Daoy (cell line): ENCODE data around the gene MIA2. TPM values are rescaled to one million over a fixed set of nuclear protein-coding genes. Genes with fewer than 3 reads are reported as not detected.
"Not testable (repeated sequence)": the region's sequence is repeated elsewhere in the genome, so short reads cannot be mapped to it uniquely, and the experiment has no call there.

Experiments used
- DNase-seq: peaks from one replicate; pipeline ENCODE4 v3.0.0-alpha.2; 2015; ENCODE audit warnings: low read depth
- total RNA-seq: library from RNA; depleted of rRNA; stranded (reverse); fragments of >200 nt; shearing (Covaris generic); gene quantifications from 2 replicates; pipeline ENCODE4 v1.2.3, GENCODE V29; 2014

MIA2 gene
- total RNA-seq, 1 experiment from 2014 or later, result 19.1 TPM

DNA sequence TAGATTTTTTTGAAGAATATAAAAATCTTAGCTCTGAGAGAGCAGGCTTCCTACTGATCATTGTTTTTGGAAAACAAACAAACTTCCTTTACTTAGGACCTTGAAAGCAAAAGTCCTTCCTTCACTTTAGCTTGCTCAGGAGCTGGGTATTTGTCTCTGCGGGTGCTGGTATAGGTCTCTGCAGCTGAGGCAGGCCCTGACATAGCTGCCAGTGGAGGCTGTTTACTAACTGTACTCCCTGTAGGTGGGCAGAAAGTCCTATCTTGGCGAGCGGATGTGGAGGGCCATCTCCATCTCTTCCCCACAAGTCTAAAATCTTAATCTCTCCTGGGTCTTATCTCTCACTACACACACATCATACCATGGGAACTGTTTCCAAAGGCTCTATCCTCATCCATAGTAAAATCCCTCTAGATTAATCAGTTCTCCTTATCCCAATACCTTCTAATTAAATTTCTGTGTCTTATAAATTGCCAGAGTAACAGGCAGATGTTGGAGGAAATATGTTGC, 4.1 kb upstream of the MIA2 start:
- DNase-seq, result no peak

DNA sequence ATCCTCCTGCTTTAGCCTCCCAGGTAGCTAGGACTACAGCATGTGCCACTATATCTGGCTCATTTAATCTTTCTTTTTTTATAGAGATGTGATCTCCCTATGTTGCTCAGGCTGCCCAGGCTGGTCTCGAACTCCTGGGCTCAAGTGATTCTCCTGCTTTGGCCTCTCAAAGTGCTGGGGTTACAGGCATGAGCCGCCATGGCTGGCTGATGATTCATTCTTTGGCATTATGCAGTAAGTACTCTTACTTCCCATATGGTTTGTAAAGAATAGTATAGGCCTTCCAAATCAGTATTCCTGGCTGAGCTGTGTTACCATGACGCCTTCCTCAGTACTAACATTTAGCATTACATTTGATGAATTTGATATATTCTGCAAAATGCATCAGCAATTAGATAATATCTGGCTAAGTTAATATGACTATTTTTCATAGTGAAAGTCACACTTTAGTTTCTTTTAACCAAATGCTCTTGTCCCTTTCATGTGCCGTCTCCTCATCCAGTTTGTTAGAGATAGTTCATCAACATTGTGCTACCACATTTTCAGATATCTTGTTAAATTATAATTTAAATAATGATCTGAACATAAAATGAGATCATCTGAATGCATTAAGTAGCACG, 3.2 kb upstream of the MIA2 start:
- peak; percentile 23 for DNase-seq

DNA sequence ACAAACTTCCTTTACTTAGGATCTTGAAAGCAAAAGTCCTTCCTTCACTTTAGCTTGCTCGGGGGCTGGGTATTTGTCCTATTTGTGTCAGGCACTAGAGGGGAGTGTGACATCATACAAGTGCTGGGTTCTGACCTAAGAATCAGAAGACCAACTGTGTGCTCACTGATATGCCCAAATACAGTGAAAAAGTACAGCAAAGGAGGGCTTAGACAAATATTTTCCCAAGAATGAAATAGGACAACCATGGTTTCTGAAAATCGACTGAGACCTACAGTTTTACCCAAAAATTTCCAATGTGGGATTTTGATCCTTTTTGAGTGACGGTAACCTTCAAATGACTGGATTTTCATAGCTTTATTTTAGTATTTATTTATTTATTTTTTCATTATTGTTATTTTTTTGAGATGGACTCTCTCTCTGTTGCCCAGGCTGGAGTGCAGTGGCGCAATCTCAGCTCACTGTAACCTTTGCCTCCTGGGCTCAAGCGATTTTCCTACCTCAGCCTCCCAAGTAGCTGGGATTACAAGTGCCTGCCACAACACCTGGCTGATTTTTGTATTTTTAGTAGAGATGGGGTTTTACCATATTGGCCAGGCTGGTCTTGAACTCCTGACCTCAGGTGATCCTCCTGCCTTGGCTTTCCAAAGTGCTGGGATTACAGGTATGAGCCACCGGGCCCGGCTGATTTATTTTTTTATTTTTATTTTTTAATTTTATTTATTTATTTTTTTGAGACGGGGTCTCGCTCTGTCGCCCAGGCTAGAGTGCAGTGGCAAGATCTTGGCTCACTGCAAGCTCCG, 1.8 kb upstream of the MIA2 start:
- peak; percentile 37 for DNase-seq

DNA sequence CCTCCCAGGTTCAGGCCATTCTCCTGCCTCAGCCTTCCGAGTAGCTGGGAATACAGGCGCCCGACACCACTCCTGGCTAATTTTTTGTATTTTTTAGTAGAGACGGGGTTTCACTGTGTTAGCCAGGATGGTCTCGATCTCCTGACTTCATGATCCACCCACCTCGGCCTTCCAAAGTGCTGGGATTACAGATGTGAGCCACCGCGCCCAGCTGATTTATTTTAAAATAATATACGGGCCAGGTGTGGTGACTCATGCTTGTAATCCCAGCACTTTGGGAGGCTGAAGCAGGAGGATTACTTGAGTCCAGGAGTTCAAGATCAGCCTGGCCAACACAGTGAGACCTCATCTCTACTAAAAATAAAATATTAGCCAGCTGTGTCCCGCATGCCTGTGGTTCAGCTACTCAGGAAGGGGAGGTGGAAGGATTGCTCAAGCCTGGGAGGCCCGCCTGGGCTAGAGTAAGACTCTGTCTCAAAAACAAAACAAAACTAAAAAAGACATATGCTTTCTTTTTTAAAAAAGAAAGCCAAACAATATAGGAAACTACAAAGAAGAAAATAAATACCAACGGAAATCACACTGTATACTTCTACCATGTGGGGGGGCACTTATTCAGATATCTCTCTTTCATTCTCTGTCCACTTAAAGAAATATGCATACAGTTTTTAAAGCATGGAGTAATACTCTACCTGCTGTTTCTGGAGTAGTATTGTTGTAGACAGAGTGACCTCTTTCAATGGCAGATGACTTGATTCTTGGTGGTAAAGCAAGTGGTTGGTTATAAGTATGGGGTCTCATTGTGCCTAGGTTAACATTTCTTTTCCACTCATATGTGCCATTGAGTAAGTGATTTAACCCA, 930 bp upstream of the MIA2 start:
- DNase-seq, result peak; percentile 34

DNA sequence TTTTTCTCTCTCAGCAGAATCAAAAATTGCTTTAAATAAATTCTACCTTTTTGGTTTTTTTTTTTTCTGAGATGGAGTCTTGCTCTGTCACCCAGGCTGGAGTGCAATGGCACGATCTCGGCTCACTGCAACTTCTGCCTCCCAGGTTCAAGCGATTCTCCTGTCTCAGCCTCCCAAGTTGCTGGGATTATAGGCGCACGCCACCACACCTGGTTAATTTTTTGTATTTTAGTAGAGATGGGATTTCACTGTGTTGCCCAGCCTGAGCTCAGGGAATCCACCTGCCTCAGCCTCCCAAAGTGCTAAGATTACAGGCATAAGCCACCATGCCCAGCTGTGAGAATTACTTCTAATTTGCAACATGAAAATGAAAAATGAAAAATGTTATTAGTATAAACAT, 1.3 kb downstream of the MIA2 start:
- not testable (repeated sequence) for DNase-seq

DNA sequence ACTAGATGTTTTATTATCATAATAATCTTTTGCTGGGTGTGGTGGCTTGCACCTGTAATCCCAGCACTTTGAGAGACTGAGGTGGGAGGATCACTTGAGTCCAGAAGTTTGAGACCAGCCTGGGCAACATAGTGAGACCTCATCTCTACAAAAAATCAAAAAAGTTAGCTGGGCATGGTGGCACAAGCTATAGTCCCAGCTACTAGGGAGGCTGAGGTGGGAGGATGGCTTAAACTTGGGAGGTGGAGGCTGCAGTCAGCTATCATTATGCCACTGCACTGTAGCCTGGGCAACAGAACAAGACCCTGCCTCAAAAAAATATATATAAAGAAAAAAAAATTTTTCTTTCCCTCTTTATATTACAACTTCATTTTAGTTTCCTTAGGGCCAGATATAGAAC, 1.8 kb downstream of the MIA2 start:
- DNase-seq, result not testable (repeated sequence)

DNA sequence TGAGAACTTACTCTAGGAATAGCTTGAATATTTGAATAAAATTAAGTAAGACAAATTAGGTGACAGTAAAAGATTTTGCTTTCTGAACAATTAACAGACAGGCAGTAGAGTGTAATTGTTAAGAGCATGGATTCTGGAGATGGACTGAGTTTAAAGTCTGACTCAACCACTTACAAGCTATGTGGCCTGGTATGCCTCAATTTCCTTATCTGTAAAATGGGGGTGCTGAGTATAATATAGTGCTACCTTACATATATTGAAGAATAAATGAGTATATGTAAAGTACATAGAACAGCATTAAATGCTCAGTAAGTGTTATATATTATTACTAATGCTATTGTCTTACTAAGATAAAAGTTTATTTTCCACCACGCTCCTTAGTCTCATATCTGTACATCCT, 7.1 kb downstream of the MIA2 start:
- no peak for DNase-seq

DNA sequence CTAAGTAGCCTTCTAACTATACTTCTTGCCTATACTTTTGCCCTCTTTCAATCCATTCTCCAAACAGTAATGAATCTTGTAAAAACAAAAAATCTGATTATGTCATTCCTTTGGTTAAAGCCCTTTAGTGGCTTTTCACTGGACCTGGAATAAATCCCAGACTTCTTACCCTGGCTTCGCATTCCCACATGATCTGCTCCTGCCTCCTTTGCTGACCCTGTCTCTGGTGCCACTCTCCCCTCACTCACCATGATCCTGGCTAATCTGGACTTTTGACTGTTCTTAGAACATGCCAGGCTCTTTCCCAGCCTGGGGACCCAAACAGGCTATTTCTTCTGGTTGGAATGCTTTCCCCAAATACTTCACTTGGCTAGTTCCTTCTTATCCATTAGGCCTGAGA, 7.9 kb downstream of the MIA2 start:
- no peak for DNase-seq

DNA sequence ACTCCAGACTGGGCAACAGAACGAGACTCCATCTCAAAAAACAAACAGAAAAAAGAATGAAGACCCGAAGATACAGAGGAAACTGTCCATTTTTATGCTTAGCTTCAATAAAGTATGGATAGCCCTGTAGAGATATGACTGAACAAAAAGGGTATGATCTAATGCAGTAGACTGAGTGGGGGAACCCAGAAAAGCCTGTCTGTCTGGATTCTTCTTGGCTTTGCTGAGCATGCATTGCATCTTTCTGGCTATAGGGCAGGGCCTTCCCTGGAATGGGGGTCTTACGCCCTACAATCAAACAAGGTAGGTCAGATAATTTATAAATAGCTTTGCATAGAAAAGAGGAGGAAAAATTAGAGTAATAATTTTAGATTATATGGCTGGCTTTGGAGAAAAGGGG, 10.1 kb downstream of the MIA2 start:
- DNase-seq, result no peak

DNA sequence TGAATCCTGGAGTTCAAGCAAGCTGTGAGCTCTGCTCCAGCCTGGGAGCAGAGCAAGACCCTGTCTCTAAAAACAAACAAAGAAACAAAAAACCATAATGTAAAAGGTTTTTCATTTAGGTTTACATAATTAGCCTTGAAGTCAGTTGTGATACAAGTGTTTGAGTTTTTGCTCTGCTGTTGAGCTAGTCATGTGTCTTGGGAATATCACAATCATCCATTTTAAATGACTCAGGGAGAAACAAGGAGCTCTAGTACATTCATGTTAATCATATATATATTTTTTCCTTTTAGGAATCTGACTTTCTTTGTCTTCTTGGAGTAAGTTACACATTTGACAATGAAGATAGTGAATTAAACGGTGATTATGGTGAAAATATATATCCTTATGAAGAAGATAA, 12.9 kb downstream of the MIA2 start:
- no peak for DNase-seq

DNA sequence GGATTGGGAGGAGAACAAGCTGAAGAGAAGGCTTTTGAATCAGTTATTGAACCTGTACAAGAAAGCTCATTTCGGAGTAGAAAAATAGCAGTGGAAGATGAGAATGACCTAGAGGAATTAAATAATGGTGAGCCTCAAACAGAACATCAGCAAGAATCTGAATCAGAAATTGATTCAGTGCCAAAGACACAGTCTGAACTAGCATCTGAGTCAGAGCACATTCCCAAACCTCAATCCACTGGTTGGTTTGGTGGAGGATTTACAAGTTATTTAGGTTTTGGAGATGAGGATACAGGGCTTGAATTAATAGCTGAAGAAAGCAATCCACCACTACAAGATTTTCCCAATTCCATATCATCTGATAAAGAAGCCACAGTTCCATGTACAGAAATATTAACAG, 13.5 kb downstream of the MIA2 start:
- DNase-seq, result peak; percentile 77

DNA sequence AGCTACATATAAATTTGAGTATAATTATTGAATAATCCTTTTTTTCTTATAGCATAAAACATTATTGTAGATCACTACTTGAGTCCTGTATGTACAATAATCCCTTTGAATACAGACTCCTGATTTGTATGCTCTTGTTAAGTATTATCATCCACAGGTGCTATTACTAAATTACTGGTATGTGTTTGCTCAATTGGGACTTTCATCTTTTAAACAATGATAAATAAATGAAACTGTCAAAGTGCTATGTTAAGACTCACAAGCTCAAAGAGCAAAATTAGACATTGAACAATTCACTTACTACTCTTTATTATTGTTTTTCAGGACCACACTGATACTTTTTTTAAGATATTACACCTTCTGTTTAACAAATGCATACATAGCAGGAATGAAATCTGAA, 17.8 kb downstream of the MIA2 start:
- no peak for DNase-seq

DNA sequence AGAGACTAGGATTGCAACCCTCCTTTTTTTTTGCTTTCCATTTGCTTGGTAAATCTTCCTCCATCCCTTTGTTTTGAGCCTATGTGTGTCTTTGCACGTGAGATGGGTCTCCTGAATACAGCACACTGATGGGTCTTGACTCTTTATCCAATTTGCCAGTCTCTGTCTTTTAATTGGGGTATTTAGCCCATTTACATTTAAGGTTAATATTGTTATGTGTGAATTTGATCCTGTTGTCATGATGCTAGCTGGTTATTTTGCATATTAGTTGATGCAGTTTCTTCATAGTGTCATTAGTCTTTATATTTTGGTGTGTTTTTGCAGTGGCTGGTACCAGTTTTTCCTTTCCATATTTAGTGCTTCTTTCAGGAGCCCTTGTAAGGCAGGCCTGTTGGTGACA, 23.7 kb downstream of the MIA2 start:
- not testable (repeated sequence) for DNase-seq

DNA sequence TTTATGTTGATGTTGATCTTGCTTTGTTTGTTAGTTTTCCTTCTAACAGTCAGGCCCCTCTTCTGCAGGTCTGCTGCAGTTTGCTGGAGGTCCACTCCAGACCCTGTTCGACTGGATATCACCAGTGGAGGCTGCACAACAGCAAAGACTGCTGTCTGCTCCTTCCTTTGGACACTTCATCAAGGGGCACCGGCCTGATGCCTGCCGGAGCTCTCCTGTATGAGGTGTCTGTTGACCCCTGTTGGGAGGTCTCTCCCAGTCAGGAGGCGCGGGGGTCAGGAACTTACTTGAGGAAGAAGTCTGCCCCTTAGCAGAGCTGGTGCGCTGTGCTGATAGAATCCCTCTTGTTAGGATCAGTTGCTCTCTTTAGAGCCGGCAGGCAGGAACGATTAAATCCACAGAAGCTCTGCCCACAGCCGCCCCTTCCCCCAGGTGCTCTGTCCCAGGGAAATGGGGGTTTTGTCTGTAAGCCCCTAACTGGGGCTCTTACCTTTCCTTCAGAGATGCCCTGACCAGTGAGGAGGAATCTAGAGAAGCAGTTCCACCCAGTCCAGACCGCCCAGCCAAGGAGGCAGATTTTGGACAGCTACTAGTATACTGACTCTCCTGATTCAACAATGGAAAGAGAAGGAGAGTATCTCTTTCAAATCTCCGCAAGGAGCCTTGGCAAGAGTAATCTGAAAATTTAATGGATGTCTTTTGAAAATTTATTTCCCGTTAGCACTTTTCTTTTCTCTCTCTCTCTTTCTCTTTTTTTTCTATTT, 25.2 kb downstream of the MIA2 start:
- no peak for DNase-seq

DNA sequence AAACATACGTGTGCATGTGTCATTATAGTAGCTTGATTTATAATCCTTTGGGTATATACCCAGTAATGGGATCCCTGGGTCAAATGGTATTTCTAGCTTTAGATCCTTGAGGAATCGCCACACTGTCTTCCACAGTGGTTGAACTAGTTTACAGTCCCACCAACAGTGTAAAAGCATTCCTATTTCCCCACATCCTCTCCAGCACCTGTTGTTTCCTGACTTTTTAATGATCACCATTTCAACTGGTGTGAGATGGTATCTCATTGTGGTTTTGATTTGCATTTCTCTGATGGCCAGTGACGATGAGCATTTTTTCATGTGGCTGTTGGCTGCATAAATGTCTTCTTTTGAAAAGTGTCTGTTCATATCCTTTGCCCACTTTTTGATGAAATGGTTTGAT, 26.4 kb downstream of the MIA2 start:
- DNase-seq, result not testable (repeated sequence)

DNA sequence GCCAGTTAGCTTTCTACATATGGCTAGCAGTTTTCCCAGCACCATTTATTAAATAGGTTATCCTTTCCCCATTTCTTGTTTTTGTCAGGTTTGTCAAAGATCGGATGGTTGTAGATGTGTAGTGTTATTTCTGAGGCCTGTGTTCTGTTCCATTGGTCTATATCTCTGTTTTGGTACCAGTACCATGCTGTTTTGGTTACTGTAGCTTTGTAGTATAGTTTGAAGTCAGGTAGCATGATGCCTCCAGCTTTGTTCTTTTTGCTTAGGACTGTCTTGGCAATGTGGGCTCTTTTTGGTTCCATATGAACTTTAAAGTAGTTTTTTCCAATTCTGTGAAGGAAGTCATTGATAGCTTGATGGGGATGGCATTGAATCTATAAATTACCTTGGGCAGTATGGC, 28.5 kb downstream of the MIA2 start:
- not testable (repeated sequence) for DNase-seq

DNA sequence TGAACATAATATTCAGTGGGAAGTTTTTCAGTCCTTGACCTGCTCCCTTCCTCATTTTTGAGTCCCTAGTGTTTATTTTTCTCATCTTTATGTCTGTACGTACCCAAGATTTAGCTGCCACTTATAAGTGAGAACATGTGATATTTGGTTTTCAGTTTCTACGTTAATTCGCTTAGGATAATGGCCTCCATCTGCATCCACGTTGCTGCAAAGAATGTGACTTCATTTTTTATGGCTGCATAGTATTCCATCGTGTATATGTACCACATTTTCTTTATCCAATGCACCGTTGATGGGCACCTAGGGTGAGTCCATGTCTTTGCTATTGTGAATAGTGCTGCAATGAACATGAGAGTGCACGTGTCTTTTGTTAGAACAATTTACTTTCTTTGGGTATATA, 30.3 kb downstream of the MIA2 start:
- DNase-seq, result no peak

DNA sequence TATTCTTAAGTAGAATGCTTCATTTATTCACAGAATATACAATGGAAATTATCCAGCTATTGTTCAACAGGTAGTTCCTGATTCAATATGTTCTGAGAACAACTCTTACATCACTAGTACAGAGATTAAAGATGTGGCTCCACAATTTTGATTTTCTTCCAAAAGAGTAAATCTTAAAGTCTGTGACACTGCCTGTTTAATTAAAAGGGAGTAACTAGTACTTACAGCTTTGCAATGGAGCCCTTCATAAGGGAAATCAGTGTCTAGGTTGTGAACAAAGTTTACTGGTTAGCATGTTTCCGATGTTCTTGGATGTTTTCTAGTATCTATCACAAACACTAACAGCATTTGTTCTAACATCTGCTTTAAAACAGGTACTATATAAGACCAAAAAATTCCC, 30.8 kb downstream of the MIA2 start:
- DNase-seq, result no peak

DNA sequence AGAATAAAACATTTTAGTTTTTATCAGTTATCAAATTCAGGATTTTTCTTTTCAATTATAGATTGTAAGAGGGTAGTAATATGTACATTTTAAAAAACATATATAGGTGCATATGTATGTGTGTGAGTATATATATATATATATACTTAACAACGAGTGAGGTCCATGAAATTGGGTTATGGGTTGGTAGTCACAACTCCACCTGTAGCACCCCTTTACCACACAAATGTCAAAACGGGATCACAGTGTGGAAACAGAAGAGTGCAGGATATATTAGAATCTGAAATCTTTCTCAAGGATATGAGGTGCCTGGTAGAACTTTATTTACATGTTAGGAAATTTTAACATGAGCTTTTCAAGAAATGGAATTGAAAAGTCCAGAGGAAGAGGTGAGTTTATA, 31.3 kb downstream of the MIA2 start:
- DNase-seq, result peak; percentile 17

DNA sequence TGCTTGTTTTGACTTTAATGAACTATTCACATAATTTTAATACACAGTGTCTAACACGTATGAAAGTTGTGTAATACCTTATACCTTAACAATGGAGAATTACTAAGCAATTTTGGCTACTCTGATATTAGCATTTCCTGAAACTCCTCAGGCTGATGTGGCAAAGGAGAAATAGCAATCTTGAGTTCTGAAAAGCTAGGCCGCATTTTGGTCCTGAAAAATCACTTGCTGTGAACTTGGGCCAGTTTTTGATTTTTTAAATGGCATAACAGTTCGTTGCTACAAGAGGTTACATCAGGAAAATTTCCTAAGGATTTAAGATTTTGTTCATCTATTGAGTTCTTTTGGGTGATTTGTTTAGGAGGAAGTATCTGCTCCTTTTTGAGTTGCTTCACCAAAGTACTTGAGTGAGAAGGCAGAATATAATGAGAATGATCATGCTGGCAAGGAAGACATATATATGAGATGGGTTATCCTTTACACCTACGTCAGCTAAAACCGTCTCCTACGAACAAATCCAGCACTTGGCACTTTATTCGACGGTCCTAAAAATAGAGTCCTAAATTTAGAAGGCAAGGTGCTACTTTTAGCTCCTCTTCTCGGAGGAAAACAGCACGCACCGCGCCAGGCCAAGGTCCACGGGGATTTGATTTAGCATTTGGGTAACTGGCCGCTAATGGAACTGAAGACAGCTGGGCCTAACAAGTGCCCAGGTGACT, 32.2 kb downstream of the MIA2 start:
- DNase-seq, result no peak

DNA sequence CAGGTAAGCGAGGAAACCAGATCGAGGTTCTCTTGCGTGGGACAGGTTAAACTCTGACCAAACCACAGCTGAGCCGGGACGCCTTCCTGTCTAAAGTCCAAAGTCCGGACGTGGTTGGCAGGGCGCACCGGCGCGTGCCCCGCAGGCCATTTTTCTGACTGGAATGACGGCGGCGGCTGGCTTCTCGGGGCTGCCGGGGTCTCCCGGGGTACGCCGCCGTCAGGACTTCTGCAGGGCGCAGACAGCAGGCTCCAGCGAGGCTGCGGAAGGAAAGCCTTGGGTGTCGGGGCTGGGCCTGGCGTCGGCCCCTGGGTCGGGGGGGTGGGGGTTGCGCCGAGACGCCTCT, 32.8 kb downstream of the MIA2 start:
- DNase-seq, result peak; percentile 65
